HL-60/S4 treated with retinoic acid at 250 ng/mL for 4 days and 3 days (cell line): ENCODE results near the gene PAEP.

Experiments used
- in situ Hi-C: fragments of 300-500 bp; cut with MboI; formaldehyde crosslinking; loops from 2 replicates; pipeline ENCODE4 v1.7.0; 2022; ENCODE audit warnings: low sequenced_read_pairs

PAEP gene

GRCh38 chr9:135574331-135574730 is 12.8 kb downstream of the PAEP start:
- in situ Hi-C loops: no loop called here

DNA sequence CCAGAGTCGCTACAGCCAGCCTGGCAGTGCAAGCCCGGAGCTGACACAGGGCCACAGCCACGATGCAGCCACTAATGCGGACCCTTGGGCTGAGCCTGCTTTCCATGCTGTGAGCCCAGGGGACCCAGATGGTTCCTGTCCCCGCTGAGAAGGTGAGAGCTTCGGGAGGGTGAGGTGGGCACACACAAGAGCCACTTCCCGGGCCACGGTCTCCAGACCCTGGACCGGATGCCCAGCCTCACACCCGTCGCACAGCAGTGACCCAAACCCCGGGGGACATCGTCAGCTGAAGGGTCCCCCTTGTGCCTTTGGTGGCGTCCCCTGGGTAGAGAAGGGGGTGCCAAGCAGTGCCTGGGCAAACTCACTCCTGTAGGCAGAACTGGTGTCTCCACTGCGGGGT is 13.4 kb downstream of the PAEP start:
- in situ Hi-C loops: no loop called here

GRCh38 chr9:135575995-135576631 is 14.6 kb downstream of the PAEP start:
- in situ Hi-C loops: no loop called here

DNA sequence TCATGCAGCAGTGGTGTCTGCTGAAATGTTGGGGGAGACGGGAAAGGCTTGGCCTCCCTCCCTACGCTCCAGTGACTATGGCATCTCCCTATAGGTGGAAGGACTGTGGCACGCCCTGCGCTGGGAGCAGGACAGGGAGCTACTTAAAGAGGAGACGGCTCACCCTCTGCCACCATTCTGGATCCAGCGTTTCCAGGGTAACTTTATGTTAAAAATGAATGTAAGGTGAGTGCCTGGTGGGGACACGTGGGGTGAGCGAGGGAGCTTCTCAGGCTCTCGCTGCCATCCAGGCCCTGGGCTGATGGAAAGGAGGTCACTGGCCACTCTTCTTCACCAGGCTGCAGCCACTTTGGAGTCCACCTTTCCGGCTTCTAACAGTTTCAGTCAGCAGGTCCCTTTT is 15.7 kb downstream of the PAEP start:
- in situ Hi-C loops: no loop called here

DNA sequence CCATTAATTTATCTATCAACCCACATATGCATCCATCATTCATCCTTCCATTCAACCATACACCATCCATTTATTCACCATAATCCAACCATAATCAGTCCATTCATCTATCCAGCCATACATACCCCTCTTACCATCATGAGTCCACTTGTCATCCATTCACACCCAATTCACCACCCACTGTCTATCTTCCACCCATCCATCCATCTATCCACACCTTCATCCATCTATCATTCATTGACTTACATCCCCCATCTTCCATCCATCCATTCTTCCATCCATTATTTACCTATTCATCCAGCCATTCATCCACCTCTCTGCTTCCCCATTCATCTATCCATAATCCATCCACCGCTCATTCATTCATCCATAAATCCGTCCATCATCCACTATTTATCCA is 17.8 kb downstream of the PAEP start:
- in situ Hi-C loops: no loop called here

DNA sequence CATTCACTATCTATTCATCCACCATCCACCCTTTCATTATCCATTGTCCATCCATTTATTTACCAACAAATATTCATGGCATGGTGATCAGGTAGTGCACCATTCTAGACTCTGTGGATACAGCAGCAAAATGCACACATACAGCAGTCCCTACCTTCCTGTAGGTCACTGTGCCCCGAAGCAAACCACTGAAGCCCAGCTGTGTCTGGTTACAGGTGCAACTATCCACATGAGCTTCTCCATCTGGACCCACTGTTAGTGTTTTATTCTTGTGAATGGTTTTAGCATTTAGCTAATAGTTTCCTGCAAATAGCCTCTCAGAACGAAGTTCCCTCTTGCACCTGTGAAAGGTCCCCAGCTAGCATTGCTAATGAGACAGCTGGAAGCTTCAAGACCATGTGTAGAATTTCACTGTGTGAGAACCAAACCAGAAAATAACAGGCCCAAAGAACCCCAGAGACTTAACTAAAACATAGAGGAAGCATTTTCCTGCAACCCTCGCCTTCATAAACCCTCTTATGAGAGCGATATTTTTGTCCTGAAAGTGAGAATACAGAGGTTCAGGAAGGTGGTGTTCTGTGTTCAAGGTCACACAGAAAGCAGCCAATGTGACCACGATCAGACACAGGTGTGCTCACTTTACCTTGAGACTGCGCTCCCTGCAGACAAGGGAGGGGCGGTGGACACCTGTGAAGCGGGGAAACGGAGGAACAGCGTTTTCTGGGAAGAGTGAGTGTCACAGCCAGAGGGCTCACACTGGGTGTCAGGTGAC is 18.5 kb downstream of the PAEP start:
- in situ Hi-C loops: no loop called here

DNA sequence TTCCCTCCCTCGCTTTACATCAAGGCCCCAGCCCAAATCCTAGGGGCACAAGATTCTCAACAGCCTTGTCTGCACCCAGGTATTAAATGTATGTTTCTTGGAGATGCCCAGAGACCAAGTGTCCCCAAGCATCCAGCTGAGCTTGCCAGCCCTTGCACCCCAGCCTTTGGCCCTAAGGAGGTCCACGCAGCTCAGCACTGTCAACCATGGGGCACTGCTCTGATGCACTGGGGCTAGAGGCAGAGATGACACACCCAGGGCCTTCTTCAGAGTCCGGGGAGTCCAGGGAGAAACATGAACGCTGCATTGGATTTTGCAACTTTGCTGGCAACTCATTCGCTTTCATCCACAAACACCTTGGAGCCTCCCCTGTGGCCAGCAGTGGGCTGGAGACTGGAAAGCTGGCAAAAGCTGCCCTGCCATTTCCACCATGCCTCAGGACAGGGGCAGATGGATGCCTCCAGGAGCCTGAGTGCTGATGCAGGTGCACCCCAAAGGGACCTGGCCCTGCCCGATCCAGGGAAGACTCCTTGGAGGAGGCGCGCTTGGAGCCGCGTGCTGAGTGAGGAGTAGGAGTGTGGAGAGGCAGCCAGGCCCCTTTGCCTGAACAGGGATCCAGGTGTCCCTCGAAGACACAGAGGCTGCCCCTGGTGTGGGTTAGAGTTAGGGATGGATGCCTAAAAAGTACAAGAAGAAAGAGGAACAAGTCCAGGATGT is 19.3 kb downstream of the PAEP start:
- in situ Hi-C loops: no loop called here

GRCh38 chr9:135581636-135582426 is 20.3 kb downstream of the PAEP start:
- in situ Hi-C loops: no loop called here

DNA sequence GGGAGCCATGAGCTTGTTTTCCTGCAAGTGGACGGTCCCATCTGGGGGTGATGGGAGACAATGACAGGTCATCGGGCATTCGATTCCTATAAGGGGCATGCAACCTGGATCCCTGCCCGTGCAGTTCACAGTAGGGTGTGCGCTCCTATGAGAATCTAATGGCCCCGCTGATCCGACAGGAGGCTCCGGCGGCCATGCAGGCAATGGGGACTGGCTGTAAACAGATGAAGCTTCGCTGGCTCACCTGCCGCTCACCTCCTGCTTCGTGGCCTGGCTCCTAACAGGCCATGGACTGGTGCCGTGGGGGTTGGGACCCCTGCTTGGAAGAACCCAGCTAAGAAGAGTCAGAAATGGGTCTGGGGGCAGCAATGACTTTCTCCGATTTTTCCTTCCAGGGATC is 21.0 kb downstream of the PAEP start:
- in situ Hi-C loops: no loop called here

DNA sequence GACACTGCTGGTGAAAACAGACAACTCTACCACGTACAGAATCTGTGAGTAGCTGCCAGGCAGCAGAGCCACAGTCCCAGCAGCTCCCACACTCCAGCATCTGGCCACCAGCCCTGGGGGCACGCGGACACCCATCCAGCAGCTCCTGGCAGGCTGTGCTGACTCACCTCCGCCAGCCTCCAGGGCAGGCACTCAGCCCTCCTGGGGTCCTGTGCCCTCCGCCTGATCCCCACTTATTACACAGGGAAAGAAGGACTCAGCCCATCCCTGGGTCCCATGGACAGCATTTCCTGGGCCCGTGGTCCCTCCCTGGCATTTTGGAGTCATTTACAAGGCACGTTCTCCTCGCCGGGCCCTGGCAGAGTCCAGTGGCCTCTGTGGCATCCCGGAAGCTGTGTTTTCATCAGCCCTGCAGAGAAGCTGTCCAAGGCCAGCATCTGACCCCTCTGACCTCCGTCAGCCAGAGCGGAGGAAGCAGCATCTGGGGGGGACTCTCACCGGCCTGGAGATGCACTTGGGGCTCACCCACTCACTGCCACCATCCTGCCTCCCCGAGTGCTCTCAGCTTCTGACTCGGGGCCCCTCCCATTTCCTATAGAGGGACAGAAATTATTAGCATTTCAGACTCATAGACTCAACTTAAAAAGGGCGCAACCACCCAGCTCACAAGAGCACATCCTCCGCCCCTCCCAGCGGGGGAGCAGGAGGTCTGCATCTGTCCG is 21.6 kb downstream of the PAEP start:
- in situ Hi-C loops: no loop called here

DNA sequence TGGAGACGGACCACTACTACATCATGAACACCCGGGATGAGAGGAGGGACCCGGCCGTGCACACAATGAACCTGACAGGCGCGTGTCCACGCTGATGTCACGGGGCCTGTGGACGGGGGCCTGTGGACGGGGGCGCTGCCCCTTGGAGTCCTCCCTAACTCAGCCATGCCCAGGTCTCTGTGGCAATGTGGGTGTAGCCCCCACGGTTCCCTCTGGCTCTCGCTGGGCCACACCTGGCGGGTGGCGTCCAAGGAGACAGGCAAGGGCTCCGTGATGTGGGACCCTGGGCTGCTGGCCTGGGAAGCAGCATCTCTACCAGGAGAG is 22.1 kb downstream of the PAEP start:
- in situ Hi-C loops: no loop called here

GRCh38 chr9:135584371-135584770 is 22.8 kb downstream of the PAEP start:
- in situ Hi-C loops: no loop called here

- in situ Hi-C loops: no loop called here
Observed at GRCh38 chr9:135584934-135585333, 23.4 kb downstream of the PAEP start.

DNA sequence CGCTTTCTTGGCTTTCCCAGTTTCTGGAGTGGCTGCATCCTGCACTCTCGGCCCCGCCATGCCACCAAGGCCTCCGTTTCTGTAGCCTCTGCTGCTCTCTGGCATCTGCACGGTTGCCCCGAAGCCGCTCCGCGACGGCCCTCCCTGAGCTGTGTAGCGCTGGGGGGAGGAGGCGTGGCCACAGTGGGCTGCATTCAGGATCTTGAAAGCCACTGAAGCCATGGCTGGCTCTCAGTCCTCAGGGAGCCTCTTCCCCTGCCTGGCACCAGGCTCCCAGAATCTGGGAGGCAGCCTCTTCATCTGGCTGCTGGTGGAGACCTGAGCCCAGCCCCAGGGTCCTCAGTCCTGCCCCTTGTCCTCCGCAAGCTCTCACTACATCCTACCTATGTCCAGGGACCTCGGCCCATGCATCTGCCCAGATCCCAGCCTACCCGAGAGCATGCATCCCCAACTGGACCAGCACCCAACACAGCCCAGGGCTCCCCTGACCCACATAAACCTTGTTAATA is 25.1 kb downstream of the PAEP start:
- in situ Hi-C loops: no loop called here

- in situ Hi-C loops: no loop called here
Observed at GRCh38 chr9:135587658-135588057, 26.1 kb downstream of the PAEP start.

DNA sequence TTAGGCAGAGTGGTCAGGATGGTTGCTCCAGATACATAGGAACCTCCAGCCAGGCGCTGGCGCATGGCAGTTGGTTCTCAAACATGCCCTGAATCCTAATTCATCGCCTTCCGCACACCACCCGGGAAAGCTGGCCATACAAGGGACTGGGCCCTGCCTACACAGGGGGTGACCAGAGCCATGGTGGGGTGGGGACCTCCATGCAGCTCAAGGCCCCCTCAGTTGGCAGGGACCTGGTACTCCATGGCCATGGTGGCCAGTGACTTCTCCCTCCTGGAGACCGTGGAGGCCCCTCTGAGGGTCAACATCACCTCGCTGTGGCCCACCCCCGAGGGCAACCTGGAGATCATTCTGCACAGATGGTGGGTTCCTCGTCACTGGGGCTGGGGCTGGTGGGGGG is 26.8 kb downstream of the PAEP start:
- in situ Hi-C loops: no loop called here

GRCh38 chr9:135588886-135589595 is 27.5 kb downstream of the PAEP start:
- in situ Hi-C loops: no loop called here

DNA sequence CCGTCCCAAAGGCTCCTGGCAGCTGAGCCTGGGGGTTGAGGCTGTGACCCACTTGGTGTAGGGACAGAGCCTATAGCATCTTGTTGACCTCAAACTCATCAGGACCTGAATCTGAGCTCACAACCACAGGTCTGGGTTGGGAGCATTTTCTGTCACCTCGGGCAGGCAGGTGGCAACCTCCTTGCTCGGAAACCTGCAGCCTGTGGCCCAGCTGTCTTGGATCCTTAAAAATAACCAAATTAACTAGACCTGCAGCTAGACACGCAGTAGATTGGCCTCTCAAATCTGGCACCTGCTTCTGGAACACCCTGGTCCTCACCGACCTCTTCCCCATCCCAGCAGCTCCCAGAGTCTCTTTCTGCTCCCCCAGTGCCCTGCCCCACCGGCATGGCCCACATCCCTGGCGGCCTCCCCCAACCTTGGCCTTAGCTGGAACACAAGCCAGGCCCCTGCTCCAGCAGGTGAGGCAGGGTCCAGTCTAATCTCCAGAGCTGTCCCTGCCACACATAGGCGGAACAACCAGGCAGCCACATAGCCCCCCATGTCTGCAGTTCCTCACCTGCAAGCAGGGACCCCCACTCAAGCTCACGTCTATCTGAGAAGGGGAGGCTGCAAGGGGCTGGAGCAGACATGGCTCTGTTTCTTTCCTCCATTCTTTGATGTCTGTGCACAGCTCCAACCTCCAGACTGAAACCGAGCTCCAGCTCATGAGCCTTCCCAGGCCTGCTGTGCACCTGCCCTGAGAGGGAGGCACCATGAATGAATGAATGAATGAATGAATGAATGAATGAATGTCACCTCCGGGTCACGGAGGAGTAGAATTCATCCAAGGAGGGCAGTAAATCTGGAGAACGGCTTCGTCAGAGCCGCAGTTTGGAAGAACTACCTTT is 28.3 kb downstream of the PAEP start:
- in situ Hi-C loops: no loop called here

GRCh38 chr9:135590486-135591079 is 29.0 kb downstream of the PAEP start:
- in situ Hi-C loops: no loop called here
